Coronary artery (tissue), 2 donors: Measurements from ENCODE around the gene NOP56.
"Not testable (repeated sequence)": the region's sequence is repeated elsewhere in the genome, so short reads cannot be mapped to it uniquely, and the experiment has no call there.

Source experiments
- DNase-seq: peaks from one replicate; pipeline ENCODE4 v3.0.0-alpha.2; 2017; ENCODE audit warnings: low spot score
- H3K27ac ChIP-seq, 2 donors: fragments of 200-600 bp; sonication (generic); one replicate each; pipeline ENCODE4 v1.5.1; 2016 to 2019
- H3K4me3 ChIP-seq: fragments of 200-600 bp; sonication (generic); 2 replicates; pipeline ENCODE4 v1.5.1; 2016; ENCODE audit warnings: mild to moderate bottlenecking, moderate library complexity
- CTCF ChIP-seq: fragments of 200-600 bp; sonication (generic); IDR thresholded peaks from one replicate; pipeline ENCODE4 v1.5.1; 2019; ENCODE audit warnings: antibody characterized with exemption

The NOP56 gene

GRCh38 chr20:2659547-2659946, 7.1 kb downstream of the NOP56 start:
- no peak overlapping the region for H3K4me3 ChIP-seq

DNA sequence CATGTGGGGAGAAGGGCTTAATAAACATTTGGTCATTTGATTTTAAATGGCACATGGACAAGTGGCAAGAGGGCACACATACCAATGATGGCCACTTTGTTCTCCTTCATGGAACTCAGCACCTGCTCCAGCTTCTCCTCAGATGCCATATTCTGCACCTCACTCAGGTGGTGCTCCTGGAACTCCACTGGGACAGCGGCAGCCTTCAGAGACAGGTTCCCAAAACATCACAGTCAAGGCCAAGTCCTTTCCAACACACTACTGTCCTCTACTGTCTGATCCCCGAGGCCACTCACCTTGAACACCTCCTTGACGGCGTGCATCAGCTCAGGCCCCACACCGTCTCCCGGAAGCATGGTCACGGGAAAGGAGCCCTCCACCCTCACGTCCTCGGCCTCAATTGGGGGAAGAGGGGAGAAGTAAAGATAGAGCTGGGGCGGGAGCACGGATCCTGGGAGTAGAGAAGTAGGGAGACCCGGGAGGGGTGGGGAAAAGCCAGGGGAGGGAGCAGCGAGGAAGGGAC, 11.0 kb downstream of the NOP56 start:
- peak overlapping the region; percentile 88 to 92 for H3K27ac ChIP-seq
- TF ChIP-seq CTCF: no peak
- peak overlapping the region; percentile 96 for H3K4me3 ChIP-seq
- DNase-seq: no peak

More at GRCh38 chr20:2659547-2659946, 7.1 kb downstream of the NOP56 start:
- no peak for DNase-seq
- TF ChIP-seq CTCF: no peak
- no peak overlapping the region for H3K27ac ChIP-seq

DNA sequence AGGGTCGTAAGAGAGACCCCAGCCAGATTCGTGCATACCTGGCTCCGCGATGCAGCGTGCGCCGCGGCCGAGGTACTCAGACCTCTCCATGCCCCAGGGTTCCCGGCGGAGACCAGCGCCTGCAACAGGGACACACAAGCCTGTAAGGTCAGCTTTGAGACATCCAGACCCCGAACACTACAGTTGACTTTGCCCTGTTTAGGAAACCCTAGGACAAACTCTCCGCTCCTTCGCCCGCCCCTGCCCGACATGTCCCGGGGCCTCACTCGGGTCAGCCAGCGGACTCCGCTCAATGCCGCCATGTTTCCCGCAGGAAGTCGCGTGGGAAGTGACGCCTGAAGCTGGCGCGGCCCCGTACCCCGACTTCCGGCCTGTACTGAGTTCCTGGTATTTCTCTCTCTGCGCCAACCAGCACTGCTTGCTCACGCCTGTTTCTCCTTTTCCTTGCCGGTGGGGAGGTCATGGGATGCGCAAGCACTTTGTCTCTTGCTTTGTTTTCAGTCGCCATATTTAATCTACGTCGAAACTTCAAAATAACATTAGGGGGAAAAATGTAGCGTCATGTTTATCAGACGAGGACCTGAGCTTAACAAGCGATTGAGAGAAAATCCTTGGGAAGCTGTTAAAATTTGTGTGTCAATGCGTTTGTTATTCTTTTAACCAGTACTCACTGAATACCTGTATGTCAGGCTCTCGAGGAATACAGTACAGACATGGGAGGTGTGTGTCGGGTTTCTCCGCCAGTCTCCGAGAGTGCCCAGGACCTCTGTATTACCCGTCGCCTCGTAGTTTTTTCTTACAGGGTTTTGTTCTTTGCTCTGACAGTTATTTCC, 11.7 kb downstream of the NOP56 start, which contains the start of gene IDH3B:
TSS of gene IDH3B (minus strand) at position 330 of the 833 bp plus-strand sequence. CDS start at position 302, 28 bp downstream.
- peak; percentile 96 for DNase-seq
- H3K27ac ChIP-seq: peak within 1 kb of the TSS; percentile 88 to 92
- peak within 1 kb of the TSS; percentile 96 for H3K4me3 ChIP-seq
- no peak for TF ChIP-seq CTCF

- TF ChIP-seq CTCF: no peak
- DNase-seq: no peak
- no peak overlapping the region for H3K4me3 ChIP-seq
- H3K27ac ChIP-seq: no peak overlapping the region
These were observed 19.5 kb downstream of the NOP56 start for GRCh38 chr20:2671977-2672376.

DNA sequence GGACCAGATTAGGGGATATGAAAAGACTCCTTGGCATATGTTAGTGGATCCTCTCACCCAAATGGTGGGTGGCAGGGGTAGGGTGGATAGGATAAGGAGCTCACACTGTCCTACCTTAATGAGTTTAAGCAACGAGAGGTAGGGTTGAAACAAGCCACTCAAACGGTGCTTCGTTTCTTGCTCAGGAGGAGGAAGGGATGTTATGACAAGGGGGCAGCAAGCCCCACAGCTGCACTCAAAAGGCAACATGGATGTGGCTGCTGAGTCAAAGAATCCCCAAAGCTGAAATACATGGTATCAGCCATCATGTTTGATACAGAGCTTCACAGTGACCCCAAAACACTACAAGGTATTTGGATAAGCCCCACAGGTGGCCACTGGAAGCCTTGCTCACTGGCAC, 20.0 kb downstream of the NOP56 start:
- TF ChIP-seq CTCF: no peak
- DNase-seq: no peak
- Histone ChIP-seq H3K4me3 (no peak overlapping the region), H3K27ac (no peak overlapping the region)

DNA sequence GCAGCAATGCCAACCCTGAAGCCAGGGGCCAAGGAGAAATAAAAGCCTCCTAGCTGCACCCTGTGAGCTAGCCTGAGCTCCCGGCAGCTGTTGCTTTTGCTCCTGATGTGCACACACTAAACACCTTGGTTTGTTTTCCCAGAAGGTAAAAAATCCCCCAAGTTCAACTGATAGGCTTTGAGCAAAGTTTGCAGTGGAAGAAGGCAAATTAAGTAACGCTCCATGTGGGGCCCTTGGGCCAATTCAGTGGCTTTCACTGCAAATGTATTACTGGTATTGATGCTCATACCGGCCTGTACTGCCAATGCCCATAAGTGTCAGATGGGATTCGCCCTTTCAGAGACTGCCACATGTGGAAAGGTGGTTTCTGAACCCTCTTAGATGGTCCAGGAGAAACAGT, 21.0 kb downstream of the NOP56 start:
- Histone ChIP-seq H3K4me3 (no peak overlapping the region), H3K27ac (no peak overlapping the region)
- TF ChIP-seq CTCF: no peak
- no peak for DNase-seq

DNA sequence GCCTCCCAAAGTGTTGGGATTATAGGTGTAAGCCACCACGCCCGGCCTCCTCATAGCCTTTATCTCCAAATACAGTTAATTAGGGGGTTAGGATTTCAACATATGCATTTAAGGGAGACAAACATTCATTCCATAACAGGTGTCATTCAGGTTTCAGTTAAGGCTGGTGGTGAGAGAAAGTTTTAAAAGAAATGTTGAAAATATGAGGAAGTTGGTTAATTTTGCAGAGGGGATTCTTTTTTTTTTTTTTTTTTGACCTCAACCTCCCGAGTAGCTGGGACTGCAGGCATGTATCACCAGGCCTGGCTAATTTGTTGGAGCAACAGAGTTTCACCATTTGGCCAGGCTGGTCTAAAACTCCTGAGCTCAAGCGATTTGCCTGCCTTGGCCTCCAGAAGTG, 27.6 kb downstream of the NOP56 start:
- H3K4me3 ChIP-seq: no peak overlapping the region

GRCh38 chr20:2682040-2682439, 29.6 kb downstream of the NOP56 start:
- H3K27ac ChIP-seq, H3K4me3 ChIP-seq, DNase-seq: not testable (repeated sequence)

More for the DNA sequence above, 27.6 kb downstream of the NOP56 start:
- no peak for TF ChIP-seq CTCF
- no peak for DNase-seq
- H3K27ac ChIP-seq: no peak overlapping the region

DNA sequence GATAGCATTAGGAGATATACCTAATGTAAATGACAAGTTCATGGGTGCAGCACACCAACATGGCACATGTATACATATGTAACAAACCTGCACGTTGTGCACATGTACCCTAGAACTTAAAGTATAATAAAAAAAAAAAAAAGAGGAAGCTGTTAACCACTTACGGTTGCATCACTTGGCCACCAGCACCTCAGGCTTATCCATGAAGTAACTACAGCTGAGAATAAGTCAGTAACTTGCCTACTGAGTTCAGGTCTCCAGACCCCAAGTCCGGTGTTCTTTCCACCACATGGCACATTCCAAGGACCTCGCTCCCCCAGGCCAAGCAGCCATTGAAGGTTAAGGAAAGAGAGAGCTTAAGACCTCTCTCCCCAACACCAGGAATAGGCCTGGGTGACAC, 32.4 kb downstream of the NOP56 start:
- H3K27ac ChIP-seq, H3K4me3 ChIP-seq, DNase-seq: not testable (repeated sequence)
